GM23338 (cell line): ENCODE results near the gene PGLYRP2. TPM values are rescaled to one million over a fixed set of nuclear protein-coding genes. Genes with fewer than 3 reads are reported as not detected.

Source experiments
- ATAC-seq: fragments of 200-7000 bp; cut with Tn5 transposase; 3 replicates; pipeline ENCODE4 v1.9.1; 2020
- DNase-seq: peaks from one replicate; pipeline ENCODE4 v3.0.0-alpha.2; 2015; ENCODE audit warnings: low spot score
- H2AFZ ChIP-seq: fragments of 200-600 bp; sonication (generic); 2 replicates; pipeline ENCODE4 v1.8.0; 2016; ENCODE audit warnings: antibody characterized with exemption, mild to moderate bottlenecking, moderate library complexity
- H3F3A ChIP-seq: fragments of 200-600 bp; sonication (generic); replicated peaks from 2 replicates; pipeline ENCODE4 v1.8.0; 2017; ENCODE audit warnings: antibody characterized with exemption, mixed run types, low read depth
- H3K27ac ChIP-seq: fragments of 200-600 bp; sonication (generic); 2 replicates; pipeline ENCODE4 v1.6.1; 2016; ENCODE audit warnings: low read depth
- H3K27me3 ChIP-seq: fragments of 200-600 bp; sonication (generic); 2 replicates; pipeline ENCODE4 v1.8.0; 2016; ENCODE audit warnings: mild to moderate bottlenecking, mixed run types, moderate library complexity; ENCODE audit not compliant: insufficient read depth
- H3K36me3 ChIP-seq: fragments of 200-600 bp; sonication (generic); 2 replicates; pipeline ENCODE4 v1.8.0; 2016; ENCODE audit warnings: mild to moderate bottlenecking; ENCODE audit not compliant: insufficient read depth
- H3K4me1 ChIP-seq: fragments of 200-600 bp; sonication (generic); 2 replicates; pipeline ENCODE4 v1.8.0; 2016; ENCODE audit warnings: mild to moderate bottlenecking, moderate library complexity; ENCODE audit not compliant: insufficient read depth
- H3K4me2 ChIP-seq: fragments of 200-600 bp; sonication (generic); 2 replicates; pipeline ENCODE4 v1.7.1; 2017; ENCODE audit warnings: mixed run types
- H3K4me3 ChIP-seq: fragments of 200-600 bp; sonication (generic); 2 replicates; pipeline ENCODE4 v1.6.1; 2016; ENCODE audit warnings: mixed run types
- H3K79me2 ChIP-seq: fragments of 200-600 bp; sonication (generic); replicated peaks from 2 replicates; pipeline ENCODE4 v1.8.0; 2017; ENCODE audit warnings: mild to moderate bottlenecking; ENCODE audit not compliant: insufficient read depth
- H3K9me2 ChIP-seq: fragments of 200-600 bp; sonication (generic); 2 replicates; pipeline ENCODE4 v1.8.0; 2017; ENCODE audit not compliant: insufficient read depth
- H4K20me1 ChIP-seq: fragments of 200-600 bp; sonication (generic); replicated peaks from 2 replicates; pipeline ENCODE4 v1.8.0; 2017; ENCODE audit warnings: mild to moderate bottlenecking; ENCODE audit not compliant: insufficient read depth
- H3K27ac Mint-ChIP-seq: 2 replicates; pipeline ENCODE4 v1.8.0; 2020; ENCODE audit warnings: inconsistent platforms, mild to moderate bottlenecking, moderate library complexity, mixed read lengths
- H3K27me3 Mint-ChIP-seq: 3 replicates; pipeline ENCODE4 v1.8.0; 2022; ENCODE audit warnings: low read depth, mild to moderate bottlenecking, moderate library complexity, mixed read lengths, inconsistent platforms; ENCODE audit not compliant: insufficient read depth, poor library complexity
- H3K36me3 Mint-ChIP-seq: 3 replicates; pipeline ENCODE4 v1.8.0; 2021; ENCODE audit warnings: low read depth, mild to moderate bottlenecking, inconsistent platforms, moderate library complexity, mixed read lengths
- H3K4me1 Mint-ChIP-seq: 3 replicates; pipeline ENCODE4 v1.8.0; 2020; ENCODE audit warnings: mild to moderate bottlenecking, inconsistent platforms, mixed read lengths
- H3K4me3 Mint-ChIP-seq: 3 replicates; pipeline ENCODE4 v1.8.0; 2021; ENCODE audit warnings: moderate library complexity, mild to moderate bottlenecking, inconsistent platforms, mixed read lengths
- H3K9me3 Mint-ChIP-seq: 3 replicates; pipeline ENCODE4 v1.8.0; 2020; ENCODE audit warnings: moderate library complexity, mild to moderate bottlenecking, inconsistent platforms, mixed read lengths
- CREB1 ChIP-seq: fragments of 250-450 bp; sonication (Bioruptor Pico); IDR thresholded peaks from 2 replicates; pipeline ENCODE4 v1.5.0; 2020; ENCODE audit warnings: low read depth, mild to moderate bottlenecking, moderate library complexity
- EZH2 ChIP-seq: fragments of 200-600 bp; sonication (generic); IDR thresholded peaks from one replicate; pipeline ENCODE4 v1.8.0; 2017; ENCODE audit warnings: antibody characterized with exemption, mild to moderate bottlenecking, low read depth; ENCODE audit not compliant: unreplicated experiment
- EZH2phosphoT487 ChIP-seq: fragments of 200-600 bp; sonication (generic); IDR thresholded peaks from one replicate; pipeline ENCODE4 v1.8.1; 2018; ENCODE audit warnings: antibody characterized with exemption; ENCODE audit not compliant: unreplicated experiment
- JUNB ChIP-seq: IDR thresholded peaks from one replicate; pipeline ENCODE4 v1.6.1; 2016; ENCODE audit warnings: antibody characterized with exemption; ENCODE audit not compliant: unreplicated experiment
- NANOG ChIP-seq: IDR thresholded peaks from 2 replicates; pipeline ENCODE4 v1.6.1; 2016; ENCODE audit warnings: antibody characterized with exemption, borderline replicate concordance
- POLR2AphosphoS5 ChIP-seq: IDR thresholded peaks from 2 replicates; pipeline ENCODE4 v1.6.1; 2016; ENCODE audit warnings: antibody characterized with exemption, low read depth
- STAT1 ChIP-seq: IDR thresholded peaks from one replicate; pipeline ENCODE4 v1.6.1; 2016; ENCODE audit warnings: antibody characterized with exemption; ENCODE audit not compliant: unreplicated experiment
- ZNF114 ChIP-seq: fragments of 250-450 bp; sonication (Bioruptor Pico); IDR thresholded peaks from 2 replicates; pipeline ENCODE4 v1.5.0; 2020; ENCODE audit warnings: mild to moderate bottlenecking, moderate library complexity
- ZNF331 ChIP-seq: fragments of 250-450 bp; sonication (Bioruptor Pico); IDR thresholded peaks from 2 replicates; pipeline ENCODE4 v1.5.0; 2020; ENCODE audit warnings: low read depth, mild to moderate bottlenecking, moderate library complexity
- polyA plus RNA-seq: library from polyadenylated mRNA; unstranded; fragments of >200 nt; fragmentation: Nextera tagmentation; extraction: Ambion mirVana; gene quantifications from 2 replicates; pipeline ENCODE4 v1.2.1, GENCODE V29; 2016
- total RNA-seq: library from RNA; depleted of rRNA; stranded (reverse); fragments of >200 nt; shearing (Covaris generic); gene quantifications from 2 replicates; pipeline ENCODE4 v1.2.3, GENCODE V29; 2014
- TF ChIP-seq, protein P1 (sequence below): IDR thresholded peaks from 2 replicates; pipeline ENCODE4 v1.6.1; 2016; ENCODE audit warnings: antibody characterized with exemption
- TF ChIP-seq, protein P2 (sequence below): IDR thresholded peaks from one replicate; pipeline ENCODE4 v1.6.1; 2018; ENCODE audit warnings: antibody characterized with exemption; ENCODE audit not compliant: unreplicated experiment
- TF ChIP-seq, protein P3 (sequence below): fragments of 250-450 bp; sonication (Bioruptor Pico); IDR thresholded peaks from 2 replicates; pipeline ENCODE4 v1.5.0; 2020; ENCODE audit warnings: mild to moderate bottlenecking, moderate library complexity

PGLYRP2 gene
- total and polyA plus RNA-seq, 2 experiments from 2014 or later = not detected

DNA sequence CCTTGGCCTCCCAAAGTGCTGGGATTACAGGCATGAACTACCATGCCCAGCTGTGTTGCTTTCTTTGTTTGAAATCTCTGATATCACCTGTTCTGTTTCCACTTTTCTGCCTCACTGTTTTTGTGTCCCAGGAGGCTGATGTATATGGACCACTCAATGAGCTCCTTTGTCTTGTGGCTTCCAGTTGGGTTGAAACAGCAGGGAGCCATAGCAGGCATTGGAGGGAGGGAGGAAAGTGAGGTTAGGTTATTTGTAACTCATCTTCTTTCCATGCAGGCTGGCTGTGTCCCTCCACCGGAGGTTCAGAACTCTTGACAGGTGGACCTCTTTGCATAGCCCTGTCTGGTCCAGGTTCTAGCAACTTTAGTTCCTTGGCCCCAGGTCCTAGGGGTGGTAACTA is 23.0 kb upstream of the PGLYRP2 start:
- no peaks in the 10 kb centered on the region for H3K9me2 ChIP-seq
- Mint-ChIP-seq H3K9me3 (peaks cover 87% of the 10 kb centered on the region), H3K4me3 (no peak overlapping the region), H3K4me1 (no peaks in the 10 kb centered on the region), H3K27me3 (peaks cover 6% of the 10 kb centered on the region), H3K27ac (no peak overlapping the region), H3K36me3 (peaks cover 38% of the 10 kb centered on the region)
- no peaks in the 10 kb centered on the region for H3F3A ChIP-seq
- H3K79me2 ChIP-seq = no peaks in the 10 kb centered on the region
- H3K27ac ChIP-seq = no peak overlapping the region
- no peak for TF ChIP-seq NANOG
- TF ChIP-seq, protein P1, sequence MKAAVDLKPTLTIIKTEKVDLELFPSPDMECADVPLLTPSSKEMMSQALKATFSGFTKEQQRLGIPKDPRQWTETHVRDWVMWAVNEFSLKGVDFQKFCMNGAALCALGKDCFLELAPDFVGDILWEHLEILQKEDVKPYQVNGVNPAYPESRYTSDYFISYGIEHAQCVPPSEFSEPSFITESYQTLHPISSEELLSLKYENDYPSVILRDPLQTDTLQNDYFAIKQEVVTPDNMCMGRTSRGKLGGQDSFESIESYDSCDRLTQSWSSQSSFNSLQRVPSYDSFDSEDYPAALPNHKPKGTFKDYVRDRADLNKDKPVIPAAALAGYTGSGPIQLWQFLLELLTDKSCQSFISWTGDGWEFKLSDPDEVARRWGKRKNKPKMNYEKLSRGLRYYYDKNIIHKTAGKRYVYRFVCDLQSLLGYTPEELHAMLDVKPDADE = no peak
- TF ChIP-seq JUNB = no peak
- TF ChIP-seq EZH2 = no peak
- TF ChIP-seq, protein P2, sequence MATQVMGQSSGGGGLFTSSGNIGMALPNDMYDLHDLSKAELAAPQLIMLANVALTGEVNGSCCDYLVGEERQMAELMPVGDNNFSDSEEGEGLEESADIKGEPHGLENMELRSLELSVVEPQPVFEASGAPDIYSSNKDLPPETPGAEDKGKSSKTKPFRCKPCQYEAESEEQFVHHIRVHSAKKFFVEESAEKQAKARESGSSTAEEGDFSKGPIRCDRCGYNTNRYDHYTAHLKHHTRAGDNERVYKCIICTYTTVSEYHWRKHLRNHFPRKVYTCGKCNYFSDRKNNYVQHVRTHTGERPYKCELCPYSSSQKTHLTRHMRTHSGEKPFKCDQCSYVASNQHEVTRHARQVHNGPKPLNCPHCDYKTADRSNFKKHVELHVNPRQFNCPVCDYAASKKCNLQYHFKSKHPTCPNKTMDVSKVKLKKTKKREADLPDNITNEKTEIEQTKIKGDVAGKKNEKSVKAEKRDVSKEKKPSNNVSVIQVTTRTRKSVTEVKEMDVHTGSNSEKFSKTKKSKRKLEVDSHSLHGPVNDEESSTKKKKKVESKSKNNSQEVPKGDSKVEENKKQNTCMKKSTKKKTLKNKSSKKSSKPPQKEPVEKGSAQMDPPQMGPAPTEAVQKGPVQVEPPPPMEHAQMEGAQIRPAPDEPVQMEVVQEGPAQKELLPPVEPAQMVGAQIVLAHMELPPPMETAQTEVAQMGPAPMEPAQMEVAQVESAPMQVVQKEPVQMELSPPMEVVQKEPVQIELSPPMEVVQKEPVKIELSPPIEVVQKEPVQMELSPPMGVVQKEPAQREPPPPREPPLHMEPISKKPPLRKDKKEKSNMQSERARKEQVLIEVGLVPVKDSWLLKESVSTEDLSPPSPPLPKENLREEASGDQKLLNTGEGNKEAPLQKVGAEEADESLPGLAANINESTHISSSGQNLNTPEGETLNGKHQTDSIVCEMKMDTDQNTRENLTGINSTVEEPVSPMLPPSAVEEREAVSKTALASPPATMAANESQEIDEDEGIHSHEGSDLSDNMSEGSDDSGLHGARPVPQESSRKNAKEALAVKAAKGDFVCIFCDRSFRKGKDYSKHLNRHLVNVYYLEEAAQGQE = no peak
- TF ChIP-seq, protein P3, sequence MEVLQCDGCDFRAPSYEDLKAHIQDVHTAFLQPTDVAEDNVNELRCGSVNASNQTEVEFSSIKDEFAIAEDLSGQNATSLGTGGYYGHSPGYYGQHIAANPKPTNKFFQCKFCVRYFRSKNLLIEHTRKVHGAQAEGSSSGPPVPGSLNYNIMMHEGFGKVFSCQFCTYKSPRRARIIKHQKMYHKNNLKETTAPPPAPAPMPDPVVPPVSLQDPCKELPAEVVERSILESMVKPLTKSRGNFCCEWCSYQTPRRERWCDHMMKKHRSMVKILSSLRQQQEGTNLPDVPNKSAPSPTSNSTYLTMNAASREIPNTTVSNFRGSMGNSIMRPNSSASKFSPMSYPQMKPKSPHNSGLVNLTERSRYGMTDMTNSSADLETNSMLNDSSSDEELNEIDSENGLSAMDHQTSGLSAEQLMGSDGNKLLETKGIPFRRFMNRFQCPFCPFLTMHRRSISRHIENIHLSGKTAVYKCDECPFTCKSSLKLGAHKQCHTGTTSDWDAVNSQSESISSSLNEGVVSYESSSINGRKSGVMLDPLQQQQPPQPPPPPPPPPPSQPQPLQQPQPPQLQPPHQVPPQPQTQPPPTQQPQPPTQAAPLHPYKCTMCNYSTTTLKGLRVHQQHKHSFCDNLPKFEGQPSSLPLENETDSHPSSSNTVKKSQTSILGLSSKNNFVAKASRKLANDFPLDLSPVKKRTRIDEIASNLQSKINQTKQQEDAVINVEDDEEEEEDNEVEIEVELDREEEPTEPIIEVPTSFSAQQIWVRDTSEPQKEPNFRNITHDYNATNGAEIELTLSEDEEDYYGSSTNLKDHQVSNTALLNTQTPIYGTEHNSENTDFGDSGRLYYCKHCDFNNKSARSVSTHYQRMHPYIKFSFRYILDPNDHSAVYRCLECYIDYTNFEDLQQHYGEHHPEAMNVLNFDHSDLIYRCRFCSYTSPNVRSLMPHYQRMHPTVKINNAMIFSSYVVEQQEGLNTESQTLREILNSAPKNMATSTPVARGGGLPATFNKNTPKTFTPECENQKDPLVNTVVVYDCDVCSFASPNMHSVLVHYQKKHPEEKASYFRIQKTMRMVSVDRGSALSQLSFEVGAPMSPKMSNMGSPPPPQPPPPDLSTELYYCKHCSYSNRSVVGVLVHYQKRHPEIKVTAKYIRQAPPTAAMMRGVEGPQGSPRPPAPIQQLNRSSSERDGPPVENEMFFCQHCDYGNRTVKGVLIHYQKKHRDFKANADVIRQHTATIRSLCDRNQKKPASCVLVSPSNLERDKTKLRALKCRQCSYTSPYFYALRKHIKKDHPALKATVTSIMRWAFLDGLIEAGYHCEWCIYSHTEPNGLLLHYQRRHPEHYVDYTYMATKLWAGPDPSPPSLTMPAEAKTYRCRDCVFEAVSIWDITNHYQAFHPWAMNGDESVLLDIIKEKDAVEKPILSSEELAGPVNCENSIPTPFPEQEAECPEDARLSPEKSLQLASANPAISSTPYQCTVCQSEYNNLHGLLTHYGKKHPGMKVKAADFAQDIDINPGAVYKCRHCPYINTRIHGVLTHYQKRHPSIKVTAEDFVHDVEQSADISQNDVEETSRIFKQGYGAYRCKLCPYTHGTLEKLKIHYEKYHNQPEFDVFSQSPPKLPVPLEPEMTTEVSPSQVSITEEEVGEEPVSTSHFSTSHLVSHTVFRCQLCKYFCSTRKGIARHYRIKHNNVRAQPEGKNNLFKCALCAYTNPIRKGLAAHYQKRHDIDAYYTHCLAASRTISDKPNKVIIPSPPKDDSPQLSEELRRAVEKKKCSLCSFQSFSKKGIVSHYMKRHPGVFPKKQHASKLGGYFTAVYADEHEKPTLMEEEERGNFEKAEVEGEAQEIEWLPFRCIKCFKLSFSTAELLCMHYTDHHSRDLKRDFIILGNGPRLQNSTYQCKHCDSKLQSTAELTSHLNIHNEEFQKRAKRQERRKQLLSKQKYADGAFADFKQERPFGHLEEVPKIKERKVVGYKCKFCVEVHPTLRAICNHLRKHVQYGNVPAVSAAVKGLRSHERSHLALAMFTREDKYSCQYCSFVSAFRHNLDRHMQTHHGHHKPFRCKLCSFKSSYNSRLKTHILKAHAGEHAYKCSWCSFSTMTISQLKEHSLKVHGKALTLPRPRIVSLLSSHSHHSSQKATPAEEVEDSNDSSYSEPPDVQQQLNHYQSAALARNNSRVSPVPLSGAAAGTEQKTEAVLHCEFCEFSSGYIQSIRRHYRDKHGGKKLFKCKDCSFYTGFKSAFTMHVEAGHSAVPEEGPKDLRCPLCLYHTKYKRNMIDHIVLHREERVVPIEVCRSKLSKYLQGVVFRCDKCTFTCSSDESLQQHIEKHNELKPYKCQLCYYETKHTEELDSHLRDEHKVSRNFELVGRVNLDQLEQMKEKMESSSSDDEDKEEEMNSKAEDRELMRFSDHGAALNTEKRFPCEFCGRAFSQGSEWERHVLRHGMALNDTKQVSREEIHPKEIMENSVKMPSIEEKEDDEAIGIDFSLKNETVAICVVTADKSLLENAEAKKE (CRISPR knock-in tag) = no peak
- TF ChIP-seq ZNF331 = no peak
- TF ChIP-seq EZH2phosphoT487 = no peak
- TF ChIP-seq POLR2AphosphoS5 = no peak
- TF ChIP-seq ZNF114 (CRISPR knock-in tag) = no peak
- TF ChIP-seq CREB1 (CRISPR knock-in tag) = no peak
- TF ChIP-seq STAT1 = no peak
- no peaks in the 10 kb centered on the region for H4K20me1 ChIP-seq
- no peaks in the 10 kb centered on the region for H3K4me1 ChIP-seq
- H3K36me3 ChIP-seq = no peaks in the 10 kb centered on the region
- DNase-seq (no peak), ATAC-seq (no peak)
- H3K4me3 ChIP-seq = no peak overlapping the region
- no peaks in the 10 kb centered on the region for H3K27me3 ChIP-seq
- no peak overlapping the region for H2AFZ ChIP-seq
- H3K4me2 ChIP-seq = no peak overlapping the region
